ENCODE measurements around the gene CFHR4. TPM values are rescaled to one million over a fixed set of nuclear protein-coding genes. Genes with fewer than 3 reads are reported as not detected.
"Not testable (repeated sequence)": the region's sequence is repeated elsewhere in the genome, so short reads cannot be mapped to it uniquely, and the experiment has no call there.

CFHR4 gene
- total and polyA plus RNA-seq, 2 of the 4 experiments (the other 2 are of a cell fraction): not detected

GRCh38 chr1:196886560-196886959 is 1.3 kb upstream of the CFHR4 start:
- H4K20me1 ChIP-seq (ENCODE audit: insufficient read depth, low read length); H3K27me3 ChIP-seq (ENCODE audit: control insufficient read depth, insufficient read depth, low read length); H2AK9ac ChIP-seq (replicated peaks; ENCODE audit: low read depth, low read length, poor library complexity); H2BK15ac ChIP-seq (ENCODE audit: low read depth, low read length); H3K14ac ChIP-seq (replicated peaks; ENCODE audit: low read depth, low read length); H2BK20ac ChIP-seq (ENCODE audit: low read depth, low read length); H3K23ac ChIP-seq (ENCODE audit: low read depth, low read length); H3K9ac ChIP-seq (ENCODE audit: low read depth, low read length); H4K91ac ChIP-seq (ENCODE audit: insufficient read depth, low read depth, low read length); H4K5ac ChIP-seq (ENCODE audit: low read depth, low read length); H3K9me3 ChIP-seq (ENCODE audit: control insufficient read depth, insufficient read depth, low read length); H3K4me3 ChIP-seq (ENCODE audit: insufficient read depth, low read depth, low read length); H3K36me3 ChIP-seq (ENCODE audit: control insufficient read depth, insufficient read depth, low read length); H3K9me1 ChIP-seq (ENCODE audit: insufficient read depth, low read length); ATAC-seq (ENCODE audit: low read depth); H4K8ac ChIP-seq (ENCODE audit: low read depth in 2 of 2, low read length in 2 of 2); H3K4ac ChIP-seq (ENCODE audit: low read depth, low read length); H2AFZ ChIP-seq (replicated peaks; ENCODE audit: low read length, poor library complexity); in situ Hi-C loops (cut with MboI; ENCODE audit: low sequenced_read_pairs); BruUV-seq (replicated peaks); DNase-seq; H3K4me2 ChIP-seq (ENCODE audit: low read depth, low read length); dilution Hi-C loops (cut with HindIII; ENCODE audit: low sequenced_read_pairs, unreplicated experiment); H2AK5ac ChIP-seq (ENCODE audit: low read depth, low read length); POLR2A ChIA-PET (ENCODE audit: unreplicated experiment); H2BK5ac ChIP-seq (ENCODE audit: low read depth, low read length, poor library complexity, severe bottlenecking); H3K56ac ChIP-seq (ENCODE audit: extremely low read depth, insufficient read depth, low read length); CTCF ChIA-PET; H3K79me1 ChIP-seq (ENCODE audit: low read depth in 1 of 2, low read length in 2 of 2); H3K4me1 ChIP-seq (ENCODE audit: control insufficient read depth, insufficient read depth, low read length); H3K18ac ChIP-seq (ENCODE audit: low read depth, low read length); H2BK120ac ChIP-seq (ENCODE audit: low read depth, low read length); H3K27ac ChIP-seq (ENCODE audit: insufficient read depth, low read length); intact Hi-C loops (cut with micrococcal nuclease): not testable (repeated sequence)
- WGBS, 2 experiments (ENCODE audit: extremely low coverage in 2 of 2, insufficient read length in 1 of 2): no CpG with 5 or more reads among the region's 4 CpGs
